Cardiac muscle cell (in vitro differentiated cells and primary cell): ENCODE measurements around the gene CDK14. TPM values are rescaled to one million over a fixed set of nuclear protein-coding genes. Genes with fewer than 3 reads are reported as not detected.

Source experiments
- DNase-seq, 2 donors: peaks; one replicate each; pipeline versions ENCODE4 v3.0.0 to v3.0.0-alpha.2; 2010 to 2017; ENCODE audit warnings: low read depth in 1 of 2, low spot score in 1 of 2
- H3K27ac ChIP-seq: fragments of 200-600 bp; sonication (generic); 2 replicates; pipeline ENCODE4 v1.5.1; 2016
- H3K27me3 ChIP-seq: fragments of 200-600 bp; sonication (generic); 2 replicates; pipeline ENCODE4 v1.6.0; 2016; ENCODE audit warnings: control low read depth
- H3K36me3 ChIP-seq: fragments of 200-600 bp; sonication (generic); 2 replicates; pipeline ENCODE4 v1.5.1; 2016; ENCODE audit warnings: control low read depth
- H3K4me1 ChIP-seq: fragments of 200-600 bp; sonication (generic); 2 replicates; pipeline ENCODE4 v1.8.1; 2017; ENCODE audit warnings: low read depth, mild to moderate bottlenecking, mixed run types
- H3K4me3 ChIP-seq: fragments of 200-600 bp; sonication (generic); 2 replicates; pipeline ENCODE4 v1.5.1; 2016; ENCODE audit warnings: mild to moderate bottlenecking
- H3K9me3 ChIP-seq: fragments of 200-600 bp; sonication (generic); 2 replicates; pipeline ENCODE4 v1.5.1; 2017; ENCODE audit warnings: low read depth, mild to moderate bottlenecking, control low read depth
- polyA plus RNA-seq: library from polyadenylated mRNA; unstranded; fragments of >200 nt; fragmentation: Nextera tagmentation; extraction: Ambion mirVana; gene quantifications from 2 replicates; pipeline ENCODE4 v1.2.1, GENCODE V29; 2016
- total RNA-seq: library from RNA; depleted of rRNA; stranded (reverse); fragments of >200 nt; gene quantifications from 2 replicates; pipeline ENCODE4 v1.2.3, GENCODE V29; 2016
- TF ChIP-seq, protein P1 (sequence below): IDR thresholded peaks from 2 replicates; pipeline ENCODE4 v1.5.1; 2012; ENCODE audit warnings: low read depth, mild to moderate bottlenecking, low read length

Gene CDK14
- total and polyA plus RNA-seq, 2 experiments from 2014 or later: 22.5 to 23.1 TPM

DNA sequence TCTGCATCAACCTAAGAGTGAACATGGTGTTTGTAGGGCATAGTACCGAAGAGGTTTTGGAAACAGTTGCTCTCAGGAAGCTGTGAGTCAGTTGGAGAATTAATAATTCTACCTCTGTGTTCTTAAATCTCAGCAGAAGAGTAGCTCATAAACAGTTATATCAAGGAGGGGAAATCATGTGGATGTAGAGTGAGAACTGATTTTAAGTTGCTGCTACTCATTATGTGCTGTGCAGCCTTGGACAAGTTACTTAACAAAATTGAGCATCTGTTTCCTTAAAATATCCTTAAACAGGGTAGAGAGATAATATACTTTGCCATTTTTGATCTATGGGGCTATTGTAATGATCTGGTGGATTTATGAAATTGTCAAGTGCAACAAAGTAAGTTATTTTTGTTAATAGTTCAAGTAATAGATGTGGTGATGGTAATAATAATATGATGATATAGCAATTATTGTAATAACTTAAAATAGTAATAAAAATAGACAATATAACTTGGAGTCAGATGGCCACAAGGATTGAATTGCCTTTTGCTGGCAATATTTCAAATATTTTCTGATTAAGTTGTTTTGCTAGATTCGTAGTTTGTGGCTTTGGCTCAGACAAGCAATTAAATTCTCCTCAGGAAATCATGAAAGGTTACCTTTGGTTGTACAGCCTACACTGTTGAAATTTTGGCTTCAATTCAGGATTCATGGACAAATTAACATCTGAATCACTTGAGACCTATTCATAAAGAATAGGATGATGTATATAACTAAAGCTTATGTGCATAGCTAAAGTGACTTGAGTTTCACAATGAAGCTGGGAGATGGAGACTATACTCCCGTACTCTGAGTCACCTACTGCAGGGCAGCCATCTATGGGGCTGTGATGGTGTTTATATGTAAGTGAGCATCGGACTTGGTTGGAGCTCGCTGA lies 228.5 kb downstream of the CDK14 start:
- H3K27me3 ChIP-seq: no peaks in the 10 kb centered on the region
- peak in 1 of 2 donors; percentile 82 for DNase-seq
- TF ChIP-seq, protein P1, sequence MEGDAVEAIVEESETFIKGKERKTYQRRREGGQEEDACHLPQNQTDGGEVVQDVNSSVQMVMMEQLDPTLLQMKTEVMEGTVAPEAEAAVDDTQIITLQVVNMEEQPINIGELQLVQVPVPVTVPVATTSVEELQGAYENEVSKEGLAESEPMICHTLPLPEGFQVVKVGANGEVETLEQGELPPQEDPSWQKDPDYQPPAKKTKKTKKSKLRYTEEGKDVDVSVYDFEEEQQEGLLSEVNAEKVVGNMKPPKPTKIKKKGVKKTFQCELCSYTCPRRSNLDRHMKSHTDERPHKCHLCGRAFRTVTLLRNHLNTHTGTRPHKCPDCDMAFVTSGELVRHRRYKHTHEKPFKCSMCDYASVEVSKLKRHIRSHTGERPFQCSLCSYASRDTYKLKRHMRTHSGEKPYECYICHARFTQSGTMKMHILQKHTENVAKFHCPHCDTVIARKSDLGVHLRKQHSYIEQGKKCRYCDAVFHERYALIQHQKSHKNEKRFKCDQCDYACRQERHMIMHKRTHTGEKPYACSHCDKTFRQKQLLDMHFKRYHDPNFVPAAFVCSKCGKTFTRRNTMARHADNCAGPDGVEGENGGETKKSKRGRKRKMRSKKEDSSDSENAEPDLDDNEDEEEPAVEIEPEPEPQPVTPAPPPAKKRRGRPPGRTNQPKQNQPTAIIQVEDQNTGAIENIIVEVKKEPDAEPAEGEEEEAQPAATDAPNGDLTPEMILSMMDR: no peak
- no peak overlapping the region for H3K27ac ChIP-seq
- no peaks in the 10 kb centered on the region for H3K36me3 ChIP-seq
- no peaks in the 10 kb centered on the region for H3K9me3 ChIP-seq
- no peaks in the 10 kb centered on the region for H3K4me1 ChIP-seq
- H3K4me3 ChIP-seq: no peak overlapping the region

DNA sequence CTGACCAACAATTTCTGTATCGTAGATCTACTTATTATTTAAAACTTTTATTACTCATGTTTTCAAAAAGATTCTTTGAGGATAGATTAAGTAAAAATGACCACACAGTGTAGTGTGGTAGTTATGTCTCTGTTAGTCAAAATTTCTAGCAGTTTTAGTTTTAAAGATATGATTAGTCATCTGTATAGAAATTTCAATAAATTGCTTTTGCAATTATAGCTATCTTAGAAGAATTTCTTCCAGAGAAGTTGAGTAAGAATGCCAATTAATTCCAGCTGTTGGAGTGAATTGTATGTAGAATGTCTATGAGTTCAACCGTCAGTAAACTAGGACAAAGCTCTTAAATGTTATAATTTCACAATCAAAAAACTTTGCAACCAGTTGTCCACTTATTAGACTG lies 229.7 kb downstream of the CDK14 start:
- Histone ChIP-seq H3K27ac (no peak overlapping the region), H3K36me3 (no peaks in the 10 kb centered on the region), H3K27me3 (no peaks in the 10 kb centered on the region), H3K9me3 (no peaks in the 10 kb centered on the region), H3K4me1 (no peaks in the 10 kb centered on the region), H3K4me3 (no peak overlapping the region)
- TF ChIP-seq, protein P1: no peak
- DNase-seq: peak in 1 of 2 donors; percentile 88

DNA sequence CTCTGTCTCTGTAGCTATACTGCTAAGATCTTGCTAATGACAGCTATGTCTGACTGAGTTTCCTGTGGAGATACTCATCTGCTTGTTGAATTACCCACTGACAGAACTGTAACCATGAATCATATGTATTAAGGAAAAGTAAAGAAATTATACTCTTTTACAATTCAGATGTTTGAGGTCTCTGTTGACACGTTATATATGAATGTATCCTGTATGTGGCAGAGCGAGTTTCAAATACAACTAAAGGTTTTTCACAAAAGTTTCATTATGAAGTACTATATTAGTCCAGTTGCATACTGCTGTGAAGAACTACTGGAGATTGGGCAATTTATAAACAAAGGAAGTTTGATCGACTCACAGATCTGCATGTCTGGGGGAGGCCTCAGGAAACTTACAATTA lies 232.5 kb downstream of the CDK14 start:
- no peak overlapping the region for H3K4me3 ChIP-seq
- no peak for DNase-seq
- H3K27ac ChIP-seq: no peak overlapping the region
- H3K27me3 ChIP-seq: no peaks in the 10 kb centered on the region
- no peaks in the 10 kb centered on the region for H3K36me3 ChIP-seq
- no peaks in the 10 kb centered on the region for H3K9me3 ChIP-seq
- peaks cover 3% of the 10 kb centered on the region for H3K4me1 ChIP-seq
- TF ChIP-seq, protein P1: no peak

GRCh38 chr7:90830308-90830707 lies 234.2 kb downstream of the CDK14 start:
- DNase-seq: no peak
- TF ChIP-seq, protein P1: no peak
- no peaks in the 10 kb centered on the region for H3K9me3 ChIP-seq
- no peaks in the 10 kb centered on the region for H3K36me3 ChIP-seq
- peaks cover 3% of the 10 kb centered on the region for H3K4me1 ChIP-seq
- H3K4me3 ChIP-seq: no peak overlapping the region
- H3K27me3 ChIP-seq: no peaks in the 10 kb centered on the region
- no peak overlapping the region for H3K27ac ChIP-seq

- peaks cover 3% of the 10 kb centered on the region for H3K4me1 ChIP-seq
- TF ChIP-seq, protein P1: no peak
- no peak overlapping the region for H3K4me3 ChIP-seq
- no peaks in the 10 kb centered on the region for H3K27me3 ChIP-seq
- H3K9me3 ChIP-seq: peaks cover 2% of the 10 kb centered on the region
- H3K27ac ChIP-seq: no peak overlapping the region
- DNase-seq: peak in 1 of 2 donors; percentile 4
- no peaks in the 10 kb centered on the region for H3K36me3 ChIP-seq
Observed at GRCh38 chr7:90832726-90833125, 236.6 kb downstream of the CDK14 start.
